ENCODE data around the gene CYP19A1.

CYP19A1 gene

GRCh38 chr15:51198701-51199232, 139.6 kb downstream of the CYP19A1 start:
- Histone ChIP-seq H3K9ac (no peak overlapping the region), H3K4me3 (ENCODE audit: low read depth, low read length) (no peak overlapping the region), H3K4me1 (no peaks in the 10 kb centered on the region), H3K4me2 (ENCODE audit: low read length) (no peak overlapping the region), H3K79me2 (no peaks in the 10 kb centered on the region), H3K36me3 (ENCODE audit: control insufficient read depth, insufficient read depth, low read length) (no peaks in the 10 kb centered on the region), H3K27me3 (ENCODE audit: control insufficient read depth, insufficient read depth, low read length) (no peaks in the 10 kb centered on the region), H2AFZ (no peak overlapping the region), H3K27ac (no peak overlapping the region), H3K9me3 (ENCODE audit: control insufficient read depth, low read length) (no peaks in the 10 kb centered on the region)
- TF ChIP-seq, protein P1, sequence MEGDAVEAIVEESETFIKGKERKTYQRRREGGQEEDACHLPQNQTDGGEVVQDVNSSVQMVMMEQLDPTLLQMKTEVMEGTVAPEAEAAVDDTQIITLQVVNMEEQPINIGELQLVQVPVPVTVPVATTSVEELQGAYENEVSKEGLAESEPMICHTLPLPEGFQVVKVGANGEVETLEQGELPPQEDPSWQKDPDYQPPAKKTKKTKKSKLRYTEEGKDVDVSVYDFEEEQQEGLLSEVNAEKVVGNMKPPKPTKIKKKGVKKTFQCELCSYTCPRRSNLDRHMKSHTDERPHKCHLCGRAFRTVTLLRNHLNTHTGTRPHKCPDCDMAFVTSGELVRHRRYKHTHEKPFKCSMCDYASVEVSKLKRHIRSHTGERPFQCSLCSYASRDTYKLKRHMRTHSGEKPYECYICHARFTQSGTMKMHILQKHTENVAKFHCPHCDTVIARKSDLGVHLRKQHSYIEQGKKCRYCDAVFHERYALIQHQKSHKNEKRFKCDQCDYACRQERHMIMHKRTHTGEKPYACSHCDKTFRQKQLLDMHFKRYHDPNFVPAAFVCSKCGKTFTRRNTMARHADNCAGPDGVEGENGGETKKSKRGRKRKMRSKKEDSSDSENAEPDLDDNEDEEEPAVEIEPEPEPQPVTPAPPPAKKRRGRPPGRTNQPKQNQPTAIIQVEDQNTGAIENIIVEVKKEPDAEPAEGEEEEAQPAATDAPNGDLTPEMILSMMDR (IDR thresholded peaks at IDR 0.05) = no peak

DNA sequence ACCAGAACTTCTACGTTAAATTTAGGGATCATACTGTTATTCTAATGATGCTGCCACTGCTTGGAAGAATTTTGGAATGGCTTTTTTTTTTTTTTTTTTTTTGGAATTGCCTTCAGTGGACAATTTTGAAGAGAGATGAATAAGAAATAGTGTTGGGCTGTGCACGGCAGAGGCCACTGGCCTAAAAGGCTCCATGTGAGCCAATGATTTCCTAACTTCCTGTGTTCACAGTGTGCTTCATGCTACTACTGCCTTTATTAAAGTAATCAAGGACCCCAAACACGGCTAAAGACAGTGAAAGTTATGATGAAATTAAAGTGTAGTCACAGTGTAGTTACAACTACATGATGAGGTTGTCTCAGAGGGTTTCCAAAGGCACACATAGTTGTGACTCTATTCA, 142.9 kb downstream of the CYP19A1 start:
- Histone ChIP-seq H3K79me2 (no peaks in the 10 kb centered on the region), H3K27ac (no peak overlapping the region), H3K4me3 (ENCODE audit: low read depth, low read length) (no peak overlapping the region), H3K4me1 (no peaks in the 10 kb centered on the region), H3K9me3 (ENCODE audit: control insufficient read depth, low read length) (no peaks in the 10 kb centered on the region), H3K9ac (no peak overlapping the region), H2AFZ (no peak overlapping the region), H3K4me2 (ENCODE audit: low read length) (no peak overlapping the region), H3K36me3 (ENCODE audit: control insufficient read depth, insufficient read depth, low read length) (no peaks in the 10 kb centered on the region), H3K27me3 (ENCODE audit: control insufficient read depth, insufficient read depth, low read length) (no peaks in the 10 kb centered on the region)
- TF ChIP-seq, protein P1 (IDR thresholded peaks at IDR 0.05) = no peak

- Histone ChIP-seq H3K27ac (no peak overlapping the region), H3K9ac (no peak overlapping the region), H3K36me3 (ENCODE audit: control insufficient read depth, insufficient read depth, low read length) (no peaks in the 10 kb centered on the region), H3K27me3 (ENCODE audit: control insufficient read depth, insufficient read depth, low read length) (no peaks in the 10 kb centered on the region), H3K79me2 (no peaks in the 10 kb centered on the region), H3K4me3 (ENCODE audit: low read depth, low read length) (no peak overlapping the region), H3K9me3 (ENCODE audit: control insufficient read depth, low read length) (no peaks in the 10 kb centered on the region), H3K4me1 (no peaks in the 10 kb centered on the region), H3K4me2 (ENCODE audit: low read length) (no peak overlapping the region), H2AFZ (no peak overlapping the region)
- TF ChIP-seq, protein P1 (IDR thresholded peaks at IDR 0.05) = no peak
Observed at GRCh38 chr15:51193979-51194378, 144.4 kb downstream of the CYP19A1 start.

- H3K36me3 ChIP-seq (ENCODE audit: control insufficient read depth, insufficient read depth, low read length) = no peaks in the 10 kb centered on the region
- TF ChIP-seq, protein P1 (IDR thresholded peaks at IDR 0.05) = no peak
- no peaks in the 10 kb centered on the region for H3K4me1 ChIP-seq
- H3K79me2 ChIP-seq = no peaks in the 10 kb centered on the region
- no peaks in the 10 kb centered on the region for H3K27me3 ChIP-seq (ENCODE audit: control insufficient read depth, insufficient read depth, low read length)
- H3K9me3 ChIP-seq (ENCODE audit: control insufficient read depth, low read length) = no peaks in the 10 kb centered on the region
- H3K27ac ChIP-seq = no peak overlapping the region
- H2AFZ ChIP-seq = no peak overlapping the region
- H3K4me3 ChIP-seq (ENCODE audit: low read depth, low read length) = no peak overlapping the region
- H3K4me2 ChIP-seq (ENCODE audit: low read length) = no peak overlapping the region
- no peak overlapping the region for H3K9ac ChIP-seq
Observed at GRCh38 chr15:51193526-51193925, 144.9 kb downstream of the CYP19A1 start.

- H3K4me3 ChIP-seq (ENCODE audit: low read depth, low read length) = no peak overlapping the region
- H3K27ac ChIP-seq = no peak overlapping the region
- no peaks in the 10 kb centered on the region for H3K9me3 ChIP-seq (ENCODE audit: control insufficient read depth, low read length)
- H3K9ac ChIP-seq = no peak overlapping the region
- H3K4me1 ChIP-seq = no peaks in the 10 kb centered on the region
- H3K36me3 ChIP-seq (ENCODE audit: control insufficient read depth, insufficient read depth, low read length) = no peaks in the 10 kb centered on the region
- peak overlapping the region; percentile 45 for H2AFZ ChIP-seq
- no peak overlapping the region for H3K4me2 ChIP-seq (ENCODE audit: low read length)
- TF ChIP-seq, protein P1 (IDR thresholded peaks at IDR 0.05) = peak; percentile 78
- no peaks in the 10 kb centered on the region for H3K27me3 ChIP-seq (ENCODE audit: control insufficient read depth, insufficient read depth, low read length)
- no peaks in the 10 kb centered on the region for H3K79me2 ChIP-seq
Observed at GRCh38 chr15:51192521-51193280, 145.7 kb downstream of the CYP19A1 start.
